SK-N-MC (cell line): Measurements from ENCODE around the gene MAN2A2.

Source experiments
- EZH2 ChIP-seq: fragments of 200-600 bp; sonication (generic); IDR thresholded peaks from one replicate; pipeline ENCODE4 v1.6.1; 2017; ENCODE audit warnings: antibody characterized with exemption
- POLR2AphosphoS5 ChIP-seq: IDR thresholded peaks from 2 replicates; pipeline ENCODE4 v1.6.1; 2012; ENCODE audit warnings: mild to moderate bottlenecking, low read depth, low read length, borderline replicate concordance

GRCh38 chr15:90950676-90951075, 47.6 kb downstream of the MAN2A2 start:
- TF ChIP-seq POLR2AphosphoS5 (no peak), EZH2 (no peak)
